ENCODE data around the gene SIDT2.
"Not testable (repeated sequence)": the region's sequence is repeated elsewhere in the genome, so short reads cannot be mapped to it uniquely, and the experiment has no call there.

Gene SIDT2

GRCh38 chr11:117205211-117205818 lies 26.8 kb downstream of the SIDT2 start:
- no peak for DNase-seq

DNA sequence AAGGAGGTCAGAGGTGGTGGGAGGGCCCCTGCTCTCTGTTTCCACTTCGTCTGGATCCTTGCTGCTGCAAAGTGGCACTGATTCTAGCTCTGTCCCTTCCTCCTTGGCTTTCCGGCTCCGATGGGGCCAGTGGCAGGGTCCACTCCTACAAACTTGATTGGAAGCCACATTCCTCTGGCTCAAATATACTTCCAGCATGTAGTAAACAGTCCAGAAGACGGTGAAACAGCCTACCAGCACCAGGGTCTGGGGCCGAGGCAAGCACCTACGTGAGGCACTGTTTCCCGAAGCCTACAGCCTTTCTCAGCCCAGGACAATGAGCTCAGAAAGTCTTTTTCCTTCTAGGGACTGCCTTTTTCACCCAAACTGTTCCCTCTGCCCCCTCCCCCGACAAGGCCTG lies 27.6 kb downstream of the SIDT2 start:
- not testable (repeated sequence) for DNase-seq

GRCh38 chr11:117206859-117207258 lies 28.3 kb downstream of the SIDT2 start:
- DNase-seq, result not testable (repeated sequence)

DNA sequence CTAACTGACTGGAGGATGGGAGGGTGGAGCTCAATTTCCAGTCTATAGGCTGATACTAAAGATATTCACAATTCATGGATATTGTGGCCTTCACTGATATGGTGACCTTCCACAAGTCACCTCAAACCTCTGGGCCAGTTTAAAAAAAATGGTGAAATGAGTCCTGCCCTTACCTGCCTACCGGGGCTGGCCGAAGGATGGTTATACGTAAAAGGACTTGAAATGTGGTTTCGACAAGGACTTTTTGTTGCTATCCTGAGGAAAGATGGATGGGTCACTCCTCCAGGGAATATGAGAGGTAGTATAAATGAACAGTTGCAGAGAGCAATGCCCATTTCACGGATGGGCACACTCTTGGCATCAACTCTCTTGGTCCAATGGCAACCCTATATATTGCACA lies 28.9 kb downstream of the SIDT2 start:
- not testable (repeated sequence) for DNase-seq

DNA sequence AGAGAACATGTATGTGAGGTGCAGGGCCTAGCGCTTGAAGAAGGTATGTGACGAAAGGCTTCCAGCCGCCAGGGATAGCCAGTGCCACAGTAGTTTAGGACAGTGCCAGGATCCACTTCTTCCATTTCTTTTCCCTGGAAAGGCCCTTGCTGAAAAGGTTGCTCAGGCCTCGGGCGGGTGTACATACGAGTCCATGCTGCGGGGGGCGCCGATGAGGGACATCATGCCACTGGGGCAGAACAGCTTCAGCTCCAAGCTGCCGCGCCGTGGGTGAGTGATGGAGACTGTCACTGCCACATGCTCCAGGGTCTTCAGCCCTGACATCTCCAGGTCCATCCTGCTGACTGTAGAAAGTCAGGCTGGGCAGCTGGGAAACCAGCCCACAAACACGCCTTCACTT lies 30.2 kb downstream of the SIDT2 start:
- DNase-seq, result not testable (repeated sequence)

DNA sequence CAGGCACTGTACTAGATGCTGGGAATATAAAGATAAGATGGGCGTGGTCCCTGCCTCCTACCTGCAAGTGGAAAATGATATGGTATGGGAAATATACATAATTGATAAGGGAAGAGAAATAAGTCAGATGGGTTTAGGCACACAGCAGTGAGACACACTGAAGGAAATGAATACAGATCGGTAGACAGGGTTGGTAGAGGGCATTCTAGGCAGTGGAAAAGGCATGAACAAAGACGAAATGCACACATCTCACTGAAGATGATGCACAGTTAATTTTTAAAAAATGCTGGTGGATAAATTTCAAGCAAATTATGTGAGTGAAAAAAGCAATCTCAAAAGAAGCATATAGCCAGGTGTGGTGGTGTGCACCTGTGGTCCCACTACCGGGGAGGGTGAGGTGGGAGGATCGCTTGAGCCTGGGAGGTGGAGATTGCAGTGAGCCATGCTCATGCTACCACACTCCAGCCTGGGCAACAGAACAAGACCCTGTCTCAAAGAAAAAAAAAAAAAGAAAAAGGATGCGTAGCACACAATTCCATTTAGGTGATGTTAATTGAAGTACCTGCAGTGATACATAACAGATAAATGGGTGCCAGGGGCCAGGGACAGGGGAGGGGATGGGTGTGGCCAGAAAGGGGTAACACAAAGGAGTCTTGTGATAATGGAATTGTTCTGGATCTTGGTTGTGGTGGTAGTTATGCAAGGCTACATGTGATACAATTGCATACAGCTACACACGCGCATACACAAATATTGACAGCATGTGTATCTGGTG lies 31.0 kb downstream of the SIDT2 start:
- DNase-seq, result not testable (repeated sequence)

DNA sequence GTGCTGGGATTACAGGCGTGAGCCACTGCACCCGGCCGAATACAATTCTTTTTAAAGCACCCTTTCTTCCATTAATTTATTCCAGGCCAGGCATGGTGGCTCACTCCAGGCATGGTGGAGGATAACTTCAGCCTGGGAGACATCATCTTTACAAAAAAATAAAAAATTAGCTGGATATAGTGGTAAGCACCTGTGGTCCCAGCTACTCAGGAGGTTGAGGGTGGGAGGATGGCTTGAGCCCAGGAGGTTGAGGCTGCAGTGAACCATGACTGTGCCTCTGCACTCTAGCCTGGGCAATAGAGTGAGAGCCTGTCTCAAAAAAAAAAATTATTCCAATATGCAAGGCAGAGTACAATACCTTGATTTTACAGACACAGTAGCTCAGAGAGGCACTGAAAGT lies 32.1 kb downstream of the SIDT2 start:
- DNase-seq, result no peak

DNA sequence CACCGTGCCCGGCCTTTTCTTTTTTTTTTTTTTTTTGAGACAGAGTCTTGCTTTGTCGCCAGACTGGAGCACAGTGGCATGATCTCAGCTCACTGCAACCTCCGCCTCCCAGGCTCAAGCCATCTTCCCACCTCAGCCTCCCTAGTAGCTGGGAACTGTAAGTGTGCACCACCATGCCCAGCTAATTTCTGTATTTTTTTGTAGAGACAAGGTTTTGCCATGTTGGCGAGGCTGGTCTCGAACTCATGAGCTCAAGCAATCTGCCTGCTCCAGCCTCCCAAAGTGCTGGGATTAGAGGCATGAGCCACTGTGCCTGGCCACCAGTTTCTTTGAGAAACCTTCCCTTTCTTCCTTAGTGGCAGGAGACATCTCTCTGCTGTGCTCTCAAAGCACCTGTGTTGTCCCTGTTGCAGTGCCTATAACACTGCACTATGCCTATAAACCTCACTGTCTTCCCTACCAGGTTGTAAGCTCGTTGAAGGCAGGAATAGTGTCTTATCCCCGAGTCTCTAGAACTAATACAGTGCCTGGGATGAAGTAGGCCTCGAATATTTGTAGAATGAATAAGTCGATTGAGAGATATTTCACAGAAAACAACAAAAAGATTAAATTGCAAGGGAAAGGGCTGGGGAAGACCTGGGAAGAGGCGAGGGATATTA lies 34.3 kb downstream of the SIDT2 start:
- DNase-seq, result no peak

- no peak for DNase-seq
Observed at GRCh38 chr11:117214404-117215110, 36.0 kb downstream of the SIDT2 start.

- no peak for DNase-seq
Observed at GRCh38 chr11:117217141-117218084, 38.9 kb downstream of the SIDT2 start.

DNA sequence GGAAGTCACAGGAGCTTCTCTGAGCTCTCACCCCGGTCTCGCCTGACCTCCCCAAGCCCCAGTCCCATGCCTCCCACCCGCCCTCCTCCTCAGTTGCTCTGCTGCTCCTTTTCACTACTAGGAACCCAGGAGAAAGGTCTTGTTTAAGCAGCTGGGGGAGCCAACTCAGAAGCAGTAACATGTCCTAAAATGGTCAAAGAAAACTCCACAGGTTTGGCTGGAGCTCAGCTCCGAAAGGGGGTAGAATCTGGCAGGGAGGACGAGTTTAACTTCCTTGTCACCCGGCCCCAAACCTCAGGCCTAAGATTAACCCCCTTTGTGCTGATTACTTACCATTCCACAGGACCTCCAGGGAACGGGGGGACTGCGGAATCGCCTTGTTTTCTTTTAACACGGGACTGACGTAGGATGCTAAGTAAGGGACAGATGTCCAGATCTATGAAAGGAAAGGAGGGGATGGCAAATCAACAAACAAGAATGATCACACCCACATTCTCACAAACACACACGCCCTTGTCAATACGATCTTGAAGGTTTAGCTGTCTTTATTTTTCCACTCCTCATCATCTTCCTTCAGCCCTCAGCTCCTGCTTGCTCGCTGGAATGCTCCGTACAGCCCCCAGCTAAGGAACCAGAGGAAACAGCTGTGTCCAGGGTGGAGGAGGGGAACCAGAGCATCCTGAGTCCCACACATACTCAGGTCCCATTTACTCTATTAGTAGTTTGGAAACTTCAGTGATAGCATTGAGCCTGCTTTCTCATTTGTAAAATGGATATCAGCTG lies 39.8 kb downstream of the SIDT2 start:
- no peak for DNase-seq

DNA sequence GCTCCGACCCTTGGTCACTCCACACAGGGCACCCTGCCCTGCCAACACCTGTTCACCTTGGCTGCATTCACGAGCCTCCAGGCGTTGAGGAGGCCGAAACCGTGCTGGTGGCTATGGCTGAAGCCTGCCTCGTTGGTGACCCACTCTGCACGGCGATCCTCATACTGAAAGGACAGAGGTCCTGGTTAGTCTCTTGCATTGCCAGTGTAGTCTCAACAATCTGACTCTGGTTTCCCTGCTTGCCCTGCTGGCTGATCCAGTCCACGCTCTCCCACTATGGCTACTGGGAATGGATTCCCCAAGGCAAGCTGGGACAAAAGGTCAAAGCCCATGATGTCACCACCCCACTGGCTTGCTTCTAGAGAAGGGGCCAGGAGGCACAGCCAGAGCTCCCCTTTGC lies 40.5 kb downstream of the SIDT2 start:
- DNase-seq, result no peak

GRCh38 chr11:117219455-117219854 lies 40.9 kb downstream of the SIDT2 start:
- no peak for DNase-seq

DNA sequence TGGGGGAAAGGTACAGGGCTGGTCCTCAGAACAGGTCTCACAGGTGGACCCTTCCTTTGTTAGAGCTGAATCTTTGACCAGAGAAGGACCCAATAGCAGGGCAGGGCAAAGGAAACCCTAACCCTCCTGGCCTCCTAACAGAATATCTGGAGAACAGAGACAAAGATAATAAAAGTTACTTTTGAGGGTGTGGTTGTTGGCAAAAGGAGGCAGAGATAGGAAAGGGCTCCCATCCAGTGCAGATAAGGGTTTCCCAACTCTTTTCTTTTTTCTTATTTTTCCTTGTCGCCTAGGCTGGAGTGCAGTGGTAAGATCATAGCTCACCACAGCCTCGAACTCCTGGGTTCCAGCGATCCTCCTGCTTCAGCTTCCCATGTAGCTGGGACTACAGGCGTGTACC lies 41.5 kb downstream of the SIDT2 start:
- no peak for DNase-seq

GRCh38 chr11:117220568-117220967 lies 42.0 kb downstream of the SIDT2 start:
- no peak for DNase-seq

DNA sequence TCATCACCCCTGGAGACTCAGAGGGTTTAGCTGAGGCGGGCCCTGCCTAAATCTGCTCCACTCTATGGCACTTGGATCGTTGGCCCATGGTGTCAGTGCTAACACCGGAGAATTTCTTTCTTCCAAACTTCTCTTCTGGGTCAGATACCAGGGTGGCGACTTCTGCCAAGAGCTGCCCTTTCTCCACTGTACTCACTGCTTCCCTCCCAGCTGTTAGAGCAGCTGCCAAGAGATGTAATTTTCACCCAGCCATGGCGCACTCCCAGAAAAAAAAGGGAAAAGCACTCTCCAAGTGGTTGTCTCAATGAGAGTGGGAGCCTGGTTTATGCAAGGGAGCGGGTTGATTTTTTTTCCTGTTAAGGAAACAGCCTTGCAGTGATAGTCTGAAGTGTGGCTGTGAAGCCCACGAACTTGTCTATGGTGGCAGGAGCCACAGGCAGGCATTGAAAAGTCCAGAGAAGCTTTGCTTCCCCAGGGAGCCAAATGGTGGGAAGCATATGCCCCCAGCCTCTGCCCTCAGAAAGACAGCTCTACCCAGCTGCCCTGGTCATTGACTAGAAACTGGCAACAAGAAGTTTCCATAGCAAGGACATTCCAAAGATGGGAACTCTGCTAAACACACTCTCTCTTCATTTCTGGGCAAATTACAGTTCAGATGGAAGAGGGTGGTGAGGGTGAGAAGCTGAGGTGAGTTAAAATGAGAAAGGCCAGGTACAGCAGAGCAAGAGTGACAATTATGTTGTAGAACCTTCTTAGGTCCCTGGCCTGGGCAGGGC lies 42.6 kb downstream of the SIDT2 start:
- DNase-seq, result no peak

DNA sequence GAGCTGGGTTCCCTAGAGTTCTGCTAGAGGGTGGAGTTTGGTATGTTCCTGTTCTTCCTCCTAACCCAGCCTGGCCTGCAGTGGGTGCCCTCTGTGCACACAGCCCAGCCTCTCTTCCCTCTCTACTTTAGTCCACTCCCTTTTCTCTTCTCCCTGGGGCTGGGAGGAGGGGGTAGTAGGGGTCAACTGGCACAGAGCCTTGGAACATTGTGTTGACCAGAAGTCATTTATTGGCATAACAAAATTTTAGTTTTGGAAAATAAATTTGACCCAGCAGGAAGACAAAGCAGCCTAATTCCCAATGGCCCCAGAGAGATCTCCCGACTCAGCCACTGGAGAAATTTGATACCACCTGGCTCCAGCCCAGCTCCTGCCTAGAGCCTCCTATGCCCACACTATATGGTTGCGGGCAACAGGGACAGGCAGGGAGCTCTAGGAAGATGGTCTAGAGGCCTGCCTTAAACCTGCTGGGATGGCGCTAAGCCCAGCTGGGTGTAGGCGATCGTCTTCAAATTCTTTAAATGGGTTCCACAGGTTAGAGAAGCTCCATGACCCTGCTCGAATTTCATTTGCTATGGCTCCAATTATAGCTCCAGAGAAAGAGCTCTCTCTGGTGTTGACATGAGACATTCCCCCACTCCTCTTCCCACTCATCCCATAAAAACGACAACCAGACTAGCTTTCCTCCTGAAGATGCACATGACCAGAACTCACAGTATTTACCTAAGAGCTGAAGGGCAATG lies 43.4 kb downstream of the SIDT2 start:
- DNase-seq, result no peak

DNA sequence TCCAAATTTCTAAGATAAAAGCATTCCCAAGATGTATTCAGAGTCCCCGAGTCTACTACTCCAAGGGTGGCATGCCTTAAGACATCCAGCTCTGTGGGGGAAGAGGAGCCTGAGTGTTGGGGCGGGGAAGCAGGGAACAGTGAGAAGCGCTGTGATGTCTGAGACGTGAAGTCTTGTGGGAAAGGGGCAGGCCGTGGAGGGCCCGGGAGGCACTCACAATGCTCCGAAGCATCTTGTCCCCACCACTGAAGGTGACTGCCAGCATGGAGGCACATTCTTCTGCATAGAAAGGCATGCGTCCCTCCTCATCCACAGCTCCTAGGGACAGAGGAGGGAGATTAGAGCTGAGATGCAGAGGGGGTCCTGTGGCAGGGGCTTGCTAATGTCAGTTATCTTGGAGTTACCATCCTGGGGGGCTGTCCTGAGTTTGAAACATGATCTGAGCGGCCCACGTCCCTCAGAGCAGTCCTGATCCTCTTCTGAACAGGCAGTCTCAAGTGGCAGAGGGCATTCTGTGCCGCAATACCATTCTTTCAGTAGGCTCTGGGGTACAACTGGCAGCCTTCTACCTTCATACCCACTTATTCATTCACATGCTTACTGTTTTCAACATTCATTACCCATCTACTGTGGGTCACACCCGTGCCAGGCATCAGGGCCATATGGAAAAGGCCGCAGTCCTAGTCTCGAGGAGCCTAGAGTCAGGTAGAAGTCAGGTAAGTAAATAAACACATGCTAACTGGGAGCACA lies 44.6 kb downstream of the SIDT2 start:
- DNase-seq, result no peak
